ENCODE measurements around the gene RARS2. TPM values are rescaled to one million over a fixed set of nuclear protein-coding genes. Genes with fewer than 3 reads are reported as not detected.
"Not testable (repeated sequence)": the region's sequence is repeated elsewhere in the genome, so short reads cannot be mapped to it uniquely, and the experiment has no call there.

RARS2 gene
- total RNA-seq, 2 donors from 2014 or later = 21.4 to 25.0 TPM

- Histone ChIP-seq H3K27ac (no peak overlapping the region), H3K4me3 (no peak overlapping the region), H3K9me3 (no peaks in the 10 kb centered on the region), H3K36me3 (no peaks in the 10 kb centered on the region), H3K4me1 (ENCODE audit: control insufficient read depth in 1 of 2, low read depth in 2 of 2) (no peaks in the 10 kb centered on the region), H3K27me3 (replicated peaks; ENCODE audit: insufficient read depth) (no peaks in the 10 kb centered on the region)
- no peak for ATAC-seq (ENCODE audit: insufficient number of reproducible peaks, low FRiP score, low read depth)
- TF ChIP-seq, protein P1, sequence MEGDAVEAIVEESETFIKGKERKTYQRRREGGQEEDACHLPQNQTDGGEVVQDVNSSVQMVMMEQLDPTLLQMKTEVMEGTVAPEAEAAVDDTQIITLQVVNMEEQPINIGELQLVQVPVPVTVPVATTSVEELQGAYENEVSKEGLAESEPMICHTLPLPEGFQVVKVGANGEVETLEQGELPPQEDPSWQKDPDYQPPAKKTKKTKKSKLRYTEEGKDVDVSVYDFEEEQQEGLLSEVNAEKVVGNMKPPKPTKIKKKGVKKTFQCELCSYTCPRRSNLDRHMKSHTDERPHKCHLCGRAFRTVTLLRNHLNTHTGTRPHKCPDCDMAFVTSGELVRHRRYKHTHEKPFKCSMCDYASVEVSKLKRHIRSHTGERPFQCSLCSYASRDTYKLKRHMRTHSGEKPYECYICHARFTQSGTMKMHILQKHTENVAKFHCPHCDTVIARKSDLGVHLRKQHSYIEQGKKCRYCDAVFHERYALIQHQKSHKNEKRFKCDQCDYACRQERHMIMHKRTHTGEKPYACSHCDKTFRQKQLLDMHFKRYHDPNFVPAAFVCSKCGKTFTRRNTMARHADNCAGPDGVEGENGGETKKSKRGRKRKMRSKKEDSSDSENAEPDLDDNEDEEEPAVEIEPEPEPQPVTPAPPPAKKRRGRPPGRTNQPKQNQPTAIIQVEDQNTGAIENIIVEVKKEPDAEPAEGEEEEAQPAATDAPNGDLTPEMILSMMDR (IDR thresholded peaks at IDR 0.05) = no peak
- DNase-seq (ENCODE audit: low spot score) = no peak
Observed at GRCh38 chr6:87494761-87495422, 94.9 kb downstream of the RARS2 start.

DNA sequence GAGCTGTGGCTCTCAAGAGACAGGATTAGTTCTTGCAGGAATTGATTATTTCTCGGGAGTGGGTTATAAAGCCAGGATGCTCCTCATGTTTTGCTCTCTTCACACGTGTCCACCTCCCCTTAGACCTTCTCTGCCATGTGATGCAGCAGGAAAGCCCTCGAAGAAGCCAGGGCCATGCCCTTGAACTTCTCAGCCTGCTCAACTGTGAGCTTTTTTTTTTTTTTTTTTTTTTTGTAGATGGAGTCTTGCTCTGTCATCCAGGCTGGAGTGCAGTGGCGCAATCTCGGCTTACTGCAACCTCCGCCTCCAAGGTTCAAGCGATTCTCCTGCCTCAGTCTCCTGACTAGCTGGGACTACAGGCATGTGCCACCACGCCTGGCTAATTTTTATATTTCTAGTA, 100.5 kb downstream of the RARS2 start:
- not testable (repeated sequence) for H3K4me3 ChIP-seq; H3K4me1 ChIP-seq (ENCODE audit: control insufficient read depth in 1 of 2, low read depth in 2 of 2); H3K36me3 ChIP-seq; ATAC-seq (ENCODE audit: insufficient number of reproducible peaks, low FRiP score, low read depth); H3K27ac ChIP-seq; H3K27me3 ChIP-seq (replicated peaks; ENCODE audit: insufficient read depth); H3K9me3 ChIP-seq; DNase-seq (ENCODE audit: low spot score)

GRCh38 chr6:87487555-87487954, 102.2 kb downstream of the RARS2 start:
- Histone ChIP-seq H3K27ac (no peak overlapping the region), H3K36me3 (no peaks in the 10 kb centered on the region), H3K4me1 (ENCODE audit: control insufficient read depth in 1 of 2, low read depth in 2 of 2) (no peaks in the 10 kb centered on the region), H3K9me3 (no peaks in the 10 kb centered on the region), H3K27me3 (replicated peaks; ENCODE audit: insufficient read depth) (no peaks in the 10 kb centered on the region), H3K4me3 (no peak overlapping the region)
- ATAC-seq (ENCODE audit: insufficient number of reproducible peaks, low FRiP score, low read depth) = no peak
- no peak for DNase-seq (ENCODE audit: low spot score)
- TF ChIP-seq, protein P1 (IDR thresholded peaks at IDR 0.05) = no peak

- no peaks in the 10 kb centered on the region for H3K9me3 ChIP-seq
- DNase-seq (ENCODE audit: low spot score) = no peak
- no peak overlapping the region for H3K27ac ChIP-seq
- no peaks in the 10 kb centered on the region for H3K36me3 ChIP-seq
- H3K4me3 ChIP-seq = no peak overlapping the region
- no peaks in the 10 kb centered on the region for H3K4me1 ChIP-seq (ENCODE audit: control insufficient read depth in 1 of 2, low read depth in 2 of 2)
- H3K27me3 ChIP-seq (replicated peaks; ENCODE audit: insufficient read depth) = no peaks in the 10 kb centered on the region
- ATAC-seq (ENCODE audit: insufficient number of reproducible peaks, low FRiP score, low read depth) = no peak
- TF ChIP-seq, protein P1 (IDR thresholded peaks at IDR 0.05) = no peak
Observed at GRCh38 chr6:87484491-87484890, 105.3 kb downstream of the RARS2 start.

DNA sequence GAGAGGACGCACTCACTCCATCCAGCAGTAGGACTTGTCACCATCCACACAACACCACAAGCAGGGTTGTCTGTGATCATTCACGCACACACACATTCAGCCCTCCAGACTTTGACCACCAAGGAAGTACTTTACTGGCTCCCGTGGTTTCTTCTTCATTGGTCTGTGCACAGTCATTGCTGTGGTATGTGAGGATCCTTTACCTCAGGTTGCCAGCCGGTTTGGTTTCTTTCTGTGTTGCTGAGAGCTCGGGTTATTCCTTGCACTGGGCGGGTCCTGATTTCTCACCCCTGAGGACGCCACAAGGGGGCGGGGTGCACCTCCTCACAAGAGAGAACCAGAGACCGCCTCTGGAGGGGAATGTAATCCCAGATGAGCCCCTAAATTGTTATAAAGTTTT, 105.9 kb downstream of the RARS2 start:
- no peak overlapping the region for H3K4me3 ChIP-seq
- H3K27ac ChIP-seq = no peak overlapping the region
- ATAC-seq (ENCODE audit: insufficient number of reproducible peaks, low FRiP score, low read depth) (no peak), DNase-seq (ENCODE audit: low spot score) (no peak)
- no peaks in the 10 kb centered on the region for H3K9me3 ChIP-seq
- TF ChIP-seq, protein P1 (IDR thresholded peaks at IDR 0.05) = no peak
- H3K4me1 ChIP-seq (ENCODE audit: control insufficient read depth in 1 of 2, low read depth in 2 of 2) = no peaks in the 10 kb centered on the region
- no peaks in the 10 kb centered on the region for H3K36me3 ChIP-seq
- no peaks in the 10 kb centered on the region for H3K27me3 ChIP-seq (replicated peaks; ENCODE audit: insufficient read depth)

GRCh38 chr6:87482366-87482765, 107.4 kb downstream of the RARS2 start:
- Histone ChIP-seq H3K4me3 (no peak overlapping the region), H3K27ac (no peak overlapping the region), H3K9me3 (no peaks in the 10 kb centered on the region), H3K36me3 (no peaks in the 10 kb centered on the region), H3K27me3 (replicated peaks; ENCODE audit: insufficient read depth) (no peaks in the 10 kb centered on the region), H3K4me1 (ENCODE audit: control insufficient read depth in 1 of 2, low read depth in 2 of 2) (no peaks in the 10 kb centered on the region)
- ATAC-seq (ENCODE audit: insufficient number of reproducible peaks, low FRiP score, low read depth) = no peak
- TF ChIP-seq, protein P1 (IDR thresholded peaks at IDR 0.05) = no peak
- DNase-seq (ENCODE audit: low spot score) = no peak

Data from thoracic aorta (tissue), 2 donors.